ENCODE data around the gene S100A8. TPM values are rescaled to one million over a fixed set of nuclear protein-coding genes. Genes with fewer than 3 reads are reported as not detected.
"Not testable (repeated sequence)": the region's sequence is repeated elsewhere in the genome, so short reads cannot be mapped to it uniquely, and the experiment has no call there.

Gene S100A8
- total RNA-seq, 1 donor from 2014 or later: 71.3 TPM

DNA sequence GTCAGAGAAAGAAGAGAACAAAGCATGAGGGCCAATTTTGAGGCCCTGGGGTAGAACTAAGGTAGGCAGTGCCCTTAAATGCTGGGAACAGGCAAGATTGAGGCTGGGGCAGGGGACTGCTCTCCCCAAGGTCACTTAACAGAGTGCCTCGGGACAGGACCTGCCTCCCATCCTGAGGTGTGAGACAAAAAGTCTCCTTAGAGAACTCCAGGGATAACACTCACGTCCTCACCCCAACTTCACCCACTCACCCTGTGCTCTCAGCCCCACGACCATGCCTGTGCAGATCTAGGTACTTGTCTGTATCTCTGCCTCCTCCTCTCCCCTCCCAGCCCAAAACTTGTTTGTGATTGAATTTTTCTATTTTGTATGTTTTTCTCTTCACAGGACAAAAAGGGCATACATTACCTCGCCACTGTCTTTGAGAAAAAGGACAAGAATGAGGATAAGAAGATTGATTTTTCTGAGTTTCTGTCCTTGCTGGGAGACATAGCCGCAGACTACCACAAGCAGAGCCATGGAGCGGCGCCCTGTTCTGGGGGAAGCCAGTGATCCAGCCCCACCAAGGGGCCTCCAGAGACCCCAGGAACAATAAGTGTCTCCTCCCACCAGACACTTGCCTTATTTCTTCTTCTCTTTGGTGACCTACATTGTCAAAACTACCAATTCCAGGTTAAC, 28.0 kb upstream of the S100A8 start:
- DNase-seq (ENCODE audit: low spot score); intact Hi-C loops (cut with DNase I): not testable (repeated sequence)

DNA sequence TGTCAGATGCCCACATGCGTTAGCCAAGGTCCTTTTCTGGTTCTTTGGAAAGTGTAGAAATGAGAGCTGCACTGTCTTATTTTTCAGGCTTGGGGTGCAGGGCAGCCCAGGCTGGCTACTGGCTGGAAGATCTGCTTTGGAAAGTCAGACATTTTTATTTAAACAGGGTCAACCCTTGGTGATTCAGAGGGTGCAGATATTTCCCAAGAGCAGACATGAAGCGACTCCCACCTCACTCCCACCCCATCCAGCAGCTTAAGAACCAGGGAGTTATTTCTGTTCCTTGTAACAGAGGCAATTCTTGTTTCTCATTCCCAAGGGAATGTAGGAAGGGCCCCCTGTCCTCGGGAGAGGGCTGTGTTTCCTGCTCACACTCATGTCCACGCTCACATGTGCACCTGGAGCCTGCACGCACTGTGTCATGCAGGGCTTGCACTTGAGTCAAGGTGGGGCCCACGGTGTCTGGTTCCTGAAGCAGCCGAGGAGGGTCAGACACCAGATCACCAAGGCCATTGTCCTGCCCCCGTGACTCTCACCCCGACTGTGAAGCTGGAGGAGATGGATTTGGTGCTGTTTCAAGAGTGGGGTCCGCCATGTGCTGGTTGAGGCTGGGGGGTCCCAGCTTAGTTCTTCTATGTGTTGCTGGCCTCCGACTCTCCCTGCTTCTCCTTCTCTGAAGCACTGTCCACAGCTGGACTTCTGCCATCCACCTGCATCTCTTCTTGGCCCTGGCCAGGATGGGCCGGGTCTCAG, 26.4 kb upstream of the S100A8 start:
- no peak for DNase-seq (ENCODE audit: low spot score)
- intact Hi-C loops (cut with DNase I): no loop called here

DNA sequence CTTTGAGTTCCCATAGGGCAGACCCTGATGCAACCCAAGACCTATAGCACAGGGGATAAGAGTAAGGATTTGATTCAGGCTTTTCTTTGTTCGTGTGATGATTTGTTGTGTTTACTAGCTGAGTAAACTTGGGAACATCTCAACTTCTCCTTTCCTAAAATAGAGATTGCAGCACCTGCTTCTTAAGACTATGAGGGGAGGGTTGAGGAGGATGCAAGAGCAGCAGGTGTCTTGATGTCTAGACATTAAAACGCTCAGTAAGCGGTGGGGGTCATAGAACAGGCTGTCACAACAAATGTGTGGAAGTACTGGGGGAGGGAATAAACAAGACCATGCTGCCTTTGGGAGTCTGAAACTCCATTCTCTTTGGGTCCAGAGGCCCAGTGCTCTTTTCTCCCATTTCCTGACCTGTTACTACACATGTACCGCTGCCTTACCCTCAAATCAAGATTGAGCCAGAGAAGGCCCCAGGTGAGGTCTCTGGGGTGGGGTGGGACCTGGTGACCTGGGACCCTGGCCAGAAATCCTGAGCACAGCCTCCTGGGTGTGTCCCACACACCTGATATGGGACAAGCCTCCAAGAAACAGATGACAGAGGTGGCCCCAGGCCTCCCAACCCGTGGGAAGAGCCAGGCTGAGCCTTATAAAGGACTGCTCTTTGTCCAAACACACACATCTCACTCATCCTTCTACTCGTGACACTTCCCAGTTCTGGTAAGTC, 25.1 kb upstream of the S100A8 start, which contains the start of gene S100A7A:
S100A7A (plus strand) TSS at position 671 of the 721 bp plus-strand sequence. CDS start 1,563 bp downstream, outside the sequence.
- no peak for DNase-seq (ENCODE audit: low spot score)
- intact Hi-C loops (cut with DNase I): no loop called here

DNA sequence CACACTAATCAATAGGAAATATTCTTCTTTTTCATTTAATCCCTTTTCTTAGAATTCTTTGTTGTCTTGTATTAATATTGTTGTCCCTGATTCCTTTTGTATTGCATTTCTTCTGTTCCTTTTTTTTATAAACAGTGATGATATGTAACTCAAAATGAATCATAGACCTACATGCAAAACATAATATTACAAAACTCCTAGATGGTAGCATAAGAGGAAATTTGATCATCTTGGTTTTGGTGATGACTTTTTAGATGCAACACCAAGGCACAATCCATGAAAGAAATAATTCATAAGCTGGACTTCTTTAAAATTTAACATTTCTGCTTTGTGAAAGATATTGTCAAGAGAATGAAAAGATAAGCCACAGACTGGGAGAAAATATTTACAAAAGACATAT, 23.1 kb upstream of the S100A8 start:
- DNase-seq (ENCODE audit: low spot score); intact Hi-C loops (cut with DNase I): not testable (repeated sequence)

DNA sequence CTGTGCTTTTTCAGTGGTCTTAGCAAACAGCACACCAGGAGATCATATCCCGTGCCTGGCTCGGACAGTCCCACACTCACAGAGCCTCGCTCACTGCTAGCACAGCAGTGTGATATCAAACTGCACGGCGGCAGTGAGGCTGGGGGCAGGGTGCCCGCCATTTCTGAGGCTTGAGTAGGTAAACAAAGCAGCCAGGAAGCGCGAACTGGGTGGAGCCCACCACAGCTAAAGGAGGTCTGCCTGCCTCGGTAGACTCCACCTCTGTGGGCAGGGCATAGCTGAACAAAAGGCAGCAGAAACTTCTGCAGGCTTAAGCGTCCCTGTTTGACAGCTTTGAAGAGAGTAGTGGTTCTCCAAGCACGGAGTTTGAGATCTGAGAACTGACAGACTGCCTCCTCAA, 16.4 kb upstream of the S100A8 start:
- DNase-seq (ENCODE audit: low spot score); intact Hi-C loops (cut with DNase I): not testable (repeated sequence)

DNA sequence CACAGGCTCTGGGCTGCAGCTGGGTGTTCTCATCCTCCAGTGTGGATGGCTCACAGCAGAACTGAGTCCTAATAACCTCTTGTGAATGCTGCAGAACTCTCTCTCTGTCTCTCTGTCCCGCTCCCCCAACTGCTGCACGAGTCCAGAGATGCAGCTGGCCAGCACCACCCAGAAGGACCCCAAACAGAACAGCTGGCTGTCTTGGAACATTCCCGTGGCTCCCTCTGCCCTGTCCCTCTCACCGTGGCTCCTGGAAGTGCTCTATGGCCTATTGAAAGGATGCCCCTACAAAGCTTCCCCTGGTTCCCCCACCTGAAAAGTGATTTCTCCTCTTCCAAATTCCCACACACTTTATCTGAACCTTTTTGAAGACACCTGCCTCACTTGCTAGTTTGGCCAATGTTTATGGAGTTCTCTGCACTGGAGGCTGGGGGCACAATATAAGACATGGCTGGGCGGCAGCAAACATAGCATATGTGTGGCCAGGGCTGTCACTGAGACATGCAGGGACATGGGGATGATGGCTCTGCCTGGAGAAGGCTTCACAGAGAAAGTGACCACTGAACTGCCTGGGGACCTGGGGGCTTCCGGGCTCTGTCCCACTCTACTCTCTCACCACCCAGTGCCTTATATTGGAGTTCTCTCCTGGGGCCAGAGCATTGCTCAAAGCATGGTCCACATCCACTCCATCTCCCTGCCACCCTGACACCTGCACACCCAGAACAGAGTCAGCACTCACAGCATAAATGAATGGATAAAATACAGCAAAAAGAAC, 15.1 kb upstream of the S100A8 start:
- intact Hi-C loops (cut with DNase I); DNase-seq (ENCODE audit: low spot score): not testable (repeated sequence)

DNA sequence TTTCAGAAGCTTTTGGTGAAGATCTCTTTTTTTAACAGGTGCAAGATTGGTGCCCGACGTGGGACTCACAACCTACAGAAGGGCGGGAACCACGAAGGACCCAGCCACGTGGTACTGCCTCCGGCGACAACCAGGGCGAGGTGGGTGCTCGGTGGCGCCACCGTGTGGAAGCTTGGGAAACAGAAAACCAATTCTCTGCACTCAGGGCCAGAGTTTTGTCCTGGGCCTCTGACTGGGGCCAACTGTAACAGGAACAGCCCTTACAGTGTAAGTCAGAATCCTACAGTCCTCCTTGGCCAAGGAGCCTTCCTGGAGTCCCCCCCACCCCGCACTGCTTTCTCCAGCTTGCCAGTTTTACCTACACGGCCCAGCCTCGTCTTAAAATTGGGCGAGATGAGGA, 13.9 kb upstream of the S100A8 start:
- intact Hi-C loops (cut with DNase I): no loop called here
- DNase-seq (ENCODE audit: low spot score): peak; percentile 91

DNA sequence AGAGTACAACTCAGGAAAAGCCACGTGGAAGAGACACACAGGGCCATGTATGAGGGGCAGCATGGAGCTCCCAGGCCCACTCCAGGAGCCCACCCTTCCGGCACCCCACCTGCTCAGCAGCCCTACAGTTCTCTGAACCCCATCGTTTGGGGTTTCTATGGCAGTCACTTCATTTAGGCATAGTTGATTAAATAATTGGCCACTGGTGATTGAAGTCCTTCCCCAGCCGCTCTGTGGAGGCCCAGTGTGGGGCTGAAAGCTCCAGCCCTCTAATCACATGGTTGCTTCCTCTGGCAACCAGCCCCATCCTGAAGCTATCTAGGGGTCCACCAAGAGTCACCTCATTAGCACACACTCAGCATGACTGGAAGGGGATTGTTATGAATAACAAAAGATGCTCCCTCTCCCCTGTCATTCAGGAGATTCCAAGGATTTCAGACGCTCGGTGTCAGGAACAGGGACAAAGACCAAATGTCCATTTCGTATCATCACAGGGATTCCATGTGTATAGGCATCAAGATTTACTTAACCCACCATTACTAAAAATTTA, 13.3 kb upstream of the S100A8 start:
- intact Hi-C loops (cut with DNase I): no loop called here
- DNase-seq (ENCODE audit: low spot score): no peak

DNA sequence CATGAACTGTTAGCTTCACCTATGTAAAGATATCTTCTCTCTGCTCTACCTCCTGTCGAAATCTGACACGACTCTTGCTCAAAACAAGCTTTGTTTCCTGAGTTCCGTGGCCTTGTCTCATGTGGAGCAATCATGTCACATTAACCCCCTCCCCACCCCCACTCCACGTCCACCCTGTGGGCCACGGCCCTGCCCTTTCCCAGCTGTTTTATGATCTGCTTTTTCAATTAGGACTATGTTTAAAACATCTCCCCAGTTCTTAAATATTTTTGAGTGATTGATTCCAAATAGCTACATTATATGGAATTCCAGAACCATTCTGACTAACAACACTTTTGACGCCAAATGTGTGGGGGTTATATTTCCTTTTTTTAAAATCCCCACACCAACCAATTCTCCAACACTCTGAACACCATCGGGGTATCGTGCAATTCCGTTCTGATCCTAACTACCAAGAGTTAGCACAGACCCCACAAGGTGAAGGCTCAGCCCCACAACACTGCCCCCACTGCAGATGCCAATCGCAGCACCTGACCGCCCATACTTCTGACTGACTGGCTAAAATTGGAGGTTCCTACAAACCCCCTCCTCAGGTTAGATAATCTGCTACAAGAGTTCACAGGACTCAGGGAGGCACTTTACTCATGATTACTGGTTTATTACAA, 12.7 kb upstream of the S100A8 start:
- no peak for DNase-seq (ENCODE audit: low spot score)
- intact Hi-C loops (cut with DNase I): no loop called here

DNA sequence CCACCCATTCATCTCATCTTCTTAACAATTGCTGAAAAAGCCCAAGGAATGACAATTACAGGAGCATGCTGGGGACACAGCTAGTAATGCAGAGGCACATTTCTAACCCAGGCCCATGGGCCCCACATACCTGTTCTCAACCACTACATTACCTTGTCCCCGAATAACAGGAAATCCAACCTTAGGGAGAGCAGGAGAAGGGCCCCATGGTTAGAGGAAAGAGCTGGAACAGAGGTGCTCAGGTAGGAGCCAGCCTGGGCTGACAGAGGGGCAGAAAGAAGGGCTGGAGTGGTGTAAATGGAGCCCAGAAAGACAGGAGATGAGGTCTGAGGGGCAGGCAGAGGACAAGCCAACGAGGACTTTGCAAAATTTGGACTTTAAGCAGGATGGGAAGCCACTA, 11.4 kb upstream of the S100A8 start:
- DNase-seq (ENCODE audit: low spot score): no peak
- intact Hi-C loops (cut with DNase I): no loop called here

DNA sequence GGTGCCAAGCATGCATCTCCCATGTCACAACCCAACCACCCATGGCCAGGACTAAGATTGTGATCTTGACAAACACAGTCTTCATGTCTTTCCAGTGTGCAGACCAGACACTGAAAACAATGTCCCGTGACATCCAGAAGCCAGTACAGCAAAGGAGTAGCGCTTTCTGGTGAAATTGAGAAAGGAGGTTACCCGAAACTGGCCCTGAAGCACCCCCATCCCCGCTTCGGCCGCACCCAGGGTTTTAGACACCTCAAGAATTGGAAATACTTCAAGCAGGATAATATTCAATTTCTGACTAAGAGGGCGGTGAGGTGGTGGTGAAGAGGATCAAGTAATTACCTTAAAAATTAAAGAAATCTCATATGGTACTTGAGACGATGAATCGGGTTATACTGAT, 10.6 kb upstream of the S100A8 start:
- DNase-seq (ENCODE audit: low spot score): no peak
- intact Hi-C loops (cut with DNase I): no loop called here

DNA sequence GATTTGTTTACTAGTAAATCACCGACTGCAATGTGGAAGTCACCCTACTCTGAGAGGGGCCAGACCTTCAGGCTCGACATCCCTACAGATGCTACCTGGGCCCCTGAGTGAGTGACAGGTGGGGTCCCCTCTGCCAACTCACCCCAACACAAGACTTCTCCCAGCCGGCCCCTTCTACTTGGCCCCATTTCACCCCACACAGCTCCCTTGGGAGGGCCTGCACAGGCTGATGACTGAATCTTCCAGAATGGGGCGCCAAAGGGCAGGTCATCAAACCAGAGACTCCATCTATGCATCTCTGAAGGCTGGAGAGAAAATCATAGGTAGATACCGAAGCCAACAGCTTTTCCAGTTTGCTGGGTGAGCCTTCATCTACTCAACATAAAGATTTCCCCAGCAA, 9.4 kb upstream of the S100A8 start:
- no peak for DNase-seq (ENCODE audit: low spot score)
- intact Hi-C loops (cut with DNase I): no loop called here

DNA sequence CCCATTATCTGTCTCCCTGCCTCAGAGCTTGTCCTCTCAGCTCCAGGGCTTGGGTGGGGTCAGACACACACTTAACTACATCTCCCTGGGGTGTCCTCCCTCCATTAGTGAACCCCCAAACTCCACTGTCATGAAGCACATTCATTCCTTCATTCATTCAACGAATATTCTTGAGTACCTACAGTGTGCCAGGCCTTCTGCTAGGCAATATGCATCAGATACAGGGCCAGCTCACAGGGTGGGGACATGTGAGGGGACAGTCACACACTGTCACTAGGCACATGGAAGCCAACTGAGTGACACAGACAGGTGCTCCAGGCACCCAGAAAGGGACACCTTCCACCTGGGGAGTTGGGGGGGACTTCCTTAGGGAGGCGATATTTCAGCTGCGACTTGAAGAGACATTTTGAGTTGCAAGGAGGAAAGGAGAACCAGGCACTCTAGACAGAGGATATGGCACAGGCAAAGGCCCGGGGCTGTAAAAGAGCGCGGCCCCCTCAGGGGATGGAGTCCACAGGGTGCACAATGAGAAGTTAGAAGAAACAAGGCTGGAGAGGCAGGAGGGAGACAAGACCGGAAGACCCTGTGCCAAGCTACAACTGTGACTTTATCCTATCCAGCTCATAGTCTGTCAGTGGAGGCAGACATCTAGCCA, 8.7 kb upstream of the S100A8 start:
- DNase-seq (ENCODE audit: low spot score): no peak
- intact Hi-C loops (cut with DNase I): loop anchor here (5.0 kb wide), 1 partner anchor 98 kb away; no protein-coding TSS in a partner anchor

DNA sequence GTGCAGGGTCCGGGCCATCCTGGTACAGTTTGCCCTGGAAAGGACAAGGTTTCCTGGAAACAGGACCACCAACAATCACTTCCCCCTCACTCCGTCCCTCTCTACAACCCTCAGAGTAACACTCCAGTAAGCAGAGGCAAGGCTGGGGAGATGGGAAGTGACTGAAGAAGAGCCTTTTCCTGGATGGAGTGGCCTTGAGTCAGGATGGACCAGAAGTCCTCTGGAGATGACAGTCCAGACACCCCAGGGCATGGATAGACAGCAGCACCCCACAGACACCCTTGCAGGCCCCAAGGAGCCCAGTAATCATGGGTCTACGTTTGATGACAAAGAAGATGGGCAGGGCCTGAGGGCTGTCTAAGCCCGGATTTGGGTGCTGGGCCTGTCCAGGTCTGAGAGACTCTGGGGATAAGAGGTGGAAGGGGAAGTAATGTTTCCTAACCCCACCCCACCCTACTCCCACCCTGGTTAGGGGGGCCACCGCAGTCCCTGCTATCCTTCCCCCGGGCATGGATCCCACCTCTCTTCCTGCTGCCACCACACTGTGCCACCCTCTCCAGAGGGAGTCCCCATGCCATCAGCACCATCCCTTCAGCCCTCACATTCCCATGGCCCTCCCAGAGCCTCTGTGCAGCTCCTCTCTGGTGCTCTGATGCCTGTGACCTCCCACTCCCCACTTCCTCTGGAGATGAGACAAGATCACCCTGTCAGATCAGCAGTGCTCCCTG, 7.2 kb upstream of the S100A8 start:
- DNase-seq (ENCODE audit: low spot score): no peak
- intact Hi-C loops (cut with DNase I): loop anchor here (5.0 kb wide), 1 partner anchor 99 kb away; no protein-coding TSS in a partner anchor

DNA sequence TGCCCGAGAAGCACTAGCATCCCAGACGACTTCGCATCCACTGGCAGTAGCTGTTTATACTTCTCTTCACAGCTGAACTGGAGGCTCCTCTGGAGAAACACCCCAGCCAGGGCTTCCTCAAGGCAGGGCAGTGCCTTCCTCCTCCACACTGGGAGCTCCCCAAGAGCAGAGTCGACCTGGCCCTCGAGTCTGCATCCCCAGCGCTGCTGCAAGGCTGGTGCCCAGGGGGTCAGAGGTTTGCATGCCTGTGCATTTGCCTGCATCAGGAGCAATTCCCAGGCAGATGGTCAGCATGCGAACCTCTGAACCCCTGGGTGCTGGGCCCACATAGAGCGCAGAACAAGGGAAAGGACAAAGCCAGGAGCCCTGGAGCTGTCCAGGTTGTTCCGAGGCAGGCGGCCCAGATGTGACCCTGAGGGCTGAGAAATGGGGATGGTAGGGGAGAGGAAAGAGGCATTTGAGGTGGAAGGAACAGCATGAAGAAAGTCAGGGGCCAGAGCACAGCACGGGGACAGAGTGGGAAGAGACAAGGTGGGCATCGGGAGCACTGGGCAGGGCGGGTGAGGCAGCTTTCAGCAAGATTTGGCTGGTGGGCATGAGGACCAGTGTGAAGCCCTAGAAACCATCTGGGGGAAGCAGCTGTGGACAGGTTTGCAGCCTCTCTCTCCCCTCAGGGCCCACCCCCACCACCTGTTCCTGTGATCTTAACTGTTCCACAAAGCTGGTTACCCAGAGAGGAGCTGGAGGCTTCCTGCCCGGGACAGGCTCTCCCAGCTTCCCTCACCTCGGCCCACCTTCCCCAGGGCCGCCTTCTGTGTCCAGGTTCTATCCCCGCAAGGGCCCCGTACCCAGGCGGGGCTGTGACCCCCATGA, 6.4 kb upstream of the S100A8 start:
- DNase-seq (ENCODE audit: low spot score): no peak
- intact Hi-C loops (cut with DNase I): loop anchor here (5.0 kb wide), 1 partner anchor 100 kb away; no protein-coding TSS in a partner anchor

DNA sequence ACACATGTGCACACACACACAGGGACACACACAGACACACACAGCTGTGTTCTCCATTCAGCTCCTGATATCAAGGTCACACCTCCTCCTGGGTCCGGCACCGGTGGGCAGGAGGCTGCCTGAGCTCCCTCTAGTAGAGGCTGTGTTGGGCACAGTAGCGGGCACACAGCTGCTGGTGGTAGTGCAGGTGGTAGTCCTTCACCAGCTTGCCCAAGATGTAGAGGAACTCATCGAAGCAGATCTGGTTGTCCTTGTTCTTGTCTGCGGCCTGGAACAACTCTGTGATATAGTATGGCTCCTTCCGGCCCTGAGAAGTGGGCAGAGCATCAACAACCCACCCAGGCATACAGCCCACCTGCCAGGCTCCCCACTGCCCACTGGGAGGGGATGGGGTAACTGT, 5.6 kb upstream of the S100A8 start:
- intact Hi-C loops (cut with DNase I): loop anchor here (5.0 kb wide), 1 partner anchor 101 kb away; no protein-coding TSS in a partner anchor
- DNase-seq (ENCODE audit: low spot score): no peak

DNA sequence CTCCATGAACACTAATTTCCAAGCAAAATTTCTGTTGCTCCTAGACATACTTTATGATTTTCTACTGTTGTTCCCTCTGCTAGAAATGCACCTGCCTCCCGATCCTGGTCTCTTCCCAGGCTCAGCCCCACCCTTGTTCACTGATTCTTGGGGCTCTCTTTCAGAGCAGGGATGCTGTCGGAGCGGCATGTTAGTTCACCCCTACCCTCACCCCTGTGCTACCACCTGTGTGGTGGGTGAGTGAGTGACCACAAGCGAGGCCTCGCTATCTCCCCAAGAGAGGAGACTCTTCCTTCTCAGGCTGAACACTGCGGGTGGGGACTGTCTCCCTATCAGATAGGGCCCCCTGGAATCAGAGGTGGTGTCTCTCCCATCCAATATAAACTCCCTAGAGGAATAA, 4.9 kb upstream of the S100A8 start:
- DNase-seq (ENCODE audit: low spot score): no peak
- intact Hi-C loops (cut with DNase I): loop anchor here (5.0 kb wide), 1 partner anchor 102 kb away; no protein-coding TSS in a partner anchor
